Measurements from ENCODE around the gene LARP4B.

GRCh38 chr10:760622-761021 lies 170.9 kb downstream of the LARP4B start:
- TF ChIP-seq CTCF (IDR thresholded peaks at IDR 0.05): no peak
- TF ChIP-seq EZH2 (IDR thresholded peaks at IDR 0.05; ENCODE audit: borderline replicate concordance, insufficient read depth, low read depth, low read length, poor library complexity, severe bottlenecking): no peak

All from B cell (primary cell).